Measurements from ENCODE around the gene RBBP7.

DNA sequence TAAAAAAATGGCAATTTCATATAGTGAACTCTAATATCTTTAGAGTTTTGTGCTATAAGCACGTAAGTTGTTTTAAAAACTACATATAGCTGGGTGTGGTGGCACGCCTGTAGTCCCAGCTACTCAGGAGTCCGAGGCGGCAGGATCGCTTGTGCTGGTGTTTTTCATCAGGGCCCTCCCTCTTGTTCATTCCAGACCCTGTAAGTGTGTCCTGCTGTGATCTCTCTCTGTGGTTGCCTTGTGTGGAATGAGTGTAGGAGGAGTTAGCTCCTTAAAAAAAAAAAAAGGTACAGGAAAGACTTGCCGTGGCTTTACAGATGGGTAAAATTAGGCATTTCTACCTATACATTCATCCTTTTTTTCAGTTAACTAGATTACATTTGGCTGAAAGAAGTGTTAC is 35.4 kb downstream of the RBBP7 start:
- TF ChIP-seq, protein P1, sequence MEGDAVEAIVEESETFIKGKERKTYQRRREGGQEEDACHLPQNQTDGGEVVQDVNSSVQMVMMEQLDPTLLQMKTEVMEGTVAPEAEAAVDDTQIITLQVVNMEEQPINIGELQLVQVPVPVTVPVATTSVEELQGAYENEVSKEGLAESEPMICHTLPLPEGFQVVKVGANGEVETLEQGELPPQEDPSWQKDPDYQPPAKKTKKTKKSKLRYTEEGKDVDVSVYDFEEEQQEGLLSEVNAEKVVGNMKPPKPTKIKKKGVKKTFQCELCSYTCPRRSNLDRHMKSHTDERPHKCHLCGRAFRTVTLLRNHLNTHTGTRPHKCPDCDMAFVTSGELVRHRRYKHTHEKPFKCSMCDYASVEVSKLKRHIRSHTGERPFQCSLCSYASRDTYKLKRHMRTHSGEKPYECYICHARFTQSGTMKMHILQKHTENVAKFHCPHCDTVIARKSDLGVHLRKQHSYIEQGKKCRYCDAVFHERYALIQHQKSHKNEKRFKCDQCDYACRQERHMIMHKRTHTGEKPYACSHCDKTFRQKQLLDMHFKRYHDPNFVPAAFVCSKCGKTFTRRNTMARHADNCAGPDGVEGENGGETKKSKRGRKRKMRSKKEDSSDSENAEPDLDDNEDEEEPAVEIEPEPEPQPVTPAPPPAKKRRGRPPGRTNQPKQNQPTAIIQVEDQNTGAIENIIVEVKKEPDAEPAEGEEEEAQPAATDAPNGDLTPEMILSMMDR (IDR thresholded peaks at IDR 0.05), result no peak
- TF ChIP-seq POLR2A (IDR thresholded peaks at IDR 0.05), result no peak
